ENCODE measurements around the gene ROBO2. TPM values are rescaled to one million over a fixed set of nuclear protein-coding genes. Genes with fewer than 3 reads are reported as not detected.

Gene ROBO2
- total RNA-seq, 4 donors from 2014 or later: 0.30 to 4.3 (median 2.0) TPM

DNA sequence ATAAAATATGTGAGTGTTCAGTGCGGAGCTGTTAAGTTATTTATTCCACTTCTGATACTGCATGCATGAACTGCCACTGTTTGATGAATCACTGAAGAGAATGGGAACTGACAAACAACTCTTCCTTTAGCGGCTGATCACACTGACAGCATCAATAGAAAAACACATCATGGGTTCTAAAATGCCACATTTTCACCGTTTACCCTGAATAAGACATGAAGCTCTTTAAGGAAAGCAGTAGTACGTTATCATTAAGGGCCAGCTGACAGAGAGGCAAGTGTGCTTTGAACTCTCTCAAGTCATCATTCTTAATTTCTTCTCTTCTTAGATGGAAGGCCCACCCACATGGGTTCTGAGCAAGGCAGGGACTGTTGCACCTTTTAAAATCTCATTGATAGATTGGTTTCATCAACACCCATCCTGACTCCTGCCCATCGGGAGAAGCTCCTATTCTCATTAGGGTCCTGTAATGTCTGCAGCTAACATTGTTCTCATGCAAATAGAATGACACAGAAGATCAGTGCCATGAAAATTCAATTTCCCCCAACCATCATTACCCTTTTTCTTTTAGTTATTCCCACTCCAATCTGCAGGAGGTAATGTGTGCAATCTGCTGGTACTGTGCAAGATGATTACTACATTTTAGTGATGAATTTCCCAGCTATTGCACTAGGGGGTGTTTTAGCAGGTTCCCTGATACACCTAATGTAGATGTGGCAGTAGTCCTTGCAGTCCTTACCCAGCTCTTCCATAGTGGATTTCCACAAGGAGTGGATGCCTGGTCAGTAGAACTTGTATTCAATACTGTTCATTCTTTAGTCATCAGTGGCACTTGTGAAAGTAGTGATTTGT lies 119.1 kb downstream of the ROBO2 start:
- intact Hi-C loops (cut with DNase I; ENCODE audit: low total_unique reads): no loop called here
- TF ChIP-seq, protein P1, sequence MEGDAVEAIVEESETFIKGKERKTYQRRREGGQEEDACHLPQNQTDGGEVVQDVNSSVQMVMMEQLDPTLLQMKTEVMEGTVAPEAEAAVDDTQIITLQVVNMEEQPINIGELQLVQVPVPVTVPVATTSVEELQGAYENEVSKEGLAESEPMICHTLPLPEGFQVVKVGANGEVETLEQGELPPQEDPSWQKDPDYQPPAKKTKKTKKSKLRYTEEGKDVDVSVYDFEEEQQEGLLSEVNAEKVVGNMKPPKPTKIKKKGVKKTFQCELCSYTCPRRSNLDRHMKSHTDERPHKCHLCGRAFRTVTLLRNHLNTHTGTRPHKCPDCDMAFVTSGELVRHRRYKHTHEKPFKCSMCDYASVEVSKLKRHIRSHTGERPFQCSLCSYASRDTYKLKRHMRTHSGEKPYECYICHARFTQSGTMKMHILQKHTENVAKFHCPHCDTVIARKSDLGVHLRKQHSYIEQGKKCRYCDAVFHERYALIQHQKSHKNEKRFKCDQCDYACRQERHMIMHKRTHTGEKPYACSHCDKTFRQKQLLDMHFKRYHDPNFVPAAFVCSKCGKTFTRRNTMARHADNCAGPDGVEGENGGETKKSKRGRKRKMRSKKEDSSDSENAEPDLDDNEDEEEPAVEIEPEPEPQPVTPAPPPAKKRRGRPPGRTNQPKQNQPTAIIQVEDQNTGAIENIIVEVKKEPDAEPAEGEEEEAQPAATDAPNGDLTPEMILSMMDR (IDR thresholded peaks at IDR 0.05): no peak
- no peak for TF ChIP-seq POLR2A (IDR thresholded peaks at IDR 0.05)
- WGBS, 2 donors: 62 to 71% methylated on average over 5 of the region's 5 CpGs
- DNase-seq (ENCODE audit: low spot score in 2 of 2): no peak
- no peak overlapping the region for H3K4me3 ChIP-seq (ENCODE audit: low read depth, poor library complexity, severe bottlenecking)

- TF ChIP-seq, protein P1 (IDR thresholded peaks at IDR 0.05): no peak
- no peak for TF ChIP-seq POLR2A (IDR thresholded peaks at IDR 0.05)
- whole genome bisulfite sequencing, 2 donors: 87 to 97% methylated on average over 2 of the region's 2 CpGs
- no peak for DNase-seq (ENCODE audit: low spot score in 2 of 2)
- intact Hi-C loops (cut with DNase I; ENCODE audit: low total_unique reads): no loop called here
- no peak overlapping the region for H3K4me3 ChIP-seq (ENCODE audit: low read depth, poor library complexity, severe bottlenecking)
These were observed 121.1 kb downstream of the ROBO2 start for GRCh38 chr3:77160931-77161497.

- DNase-seq (ENCODE audit: low spot score in 2 of 2): no peak
- H3K4me3 ChIP-seq (ENCODE audit: low read depth, poor library complexity, severe bottlenecking): no peak overlapping the region
- TF ChIP-seq POLR2A (IDR thresholded peaks at IDR 0.05): no peak
- intact Hi-C loops (cut with DNase I; ENCODE audit: low total_unique reads): no loop called here
- WGBS, 2 donors: 79 to 85% methylated on average over 4 of the region's 4 CpGs
These were observed 129.9 kb downstream of the ROBO2 start for GRCh38 chr3:77169823-77170222.

DNA sequence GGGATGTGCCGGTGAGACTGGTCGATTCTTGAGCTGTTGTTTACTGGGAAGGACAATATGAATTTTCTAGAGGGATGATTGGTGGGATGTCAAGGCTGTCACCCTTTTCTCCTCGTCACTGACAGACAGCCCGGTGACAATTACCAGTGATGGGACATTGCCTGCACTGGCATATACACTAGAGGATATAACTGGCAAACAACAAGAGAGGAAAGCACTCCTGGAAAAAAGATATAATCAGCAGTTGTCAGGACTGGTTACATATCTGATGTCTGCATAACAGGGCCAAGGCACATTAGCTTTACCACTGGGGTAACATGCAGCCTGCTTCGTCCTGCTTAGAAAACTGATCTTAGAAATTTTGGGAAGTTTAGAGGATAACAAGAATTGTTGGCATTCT lies 131.1 kb downstream of the ROBO2 start:
- H3K4me3 ChIP-seq (ENCODE audit: low read depth, poor library complexity, severe bottlenecking): no peak overlapping the region
- intact Hi-C loops (cut with DNase I; ENCODE audit: low total_unique reads): no loop called here
- no peak for DNase-seq (ENCODE audit: low spot score in 2 of 2)
- WGBS, 2 donors: 76 to 87% methylated on average over 5 of the region's 5 CpGs
- TF ChIP-seq, protein P1 (IDR thresholded peaks at IDR 0.05): no peak
- TF ChIP-seq POLR2A (IDR thresholded peaks at IDR 0.05): no peak

- no peak for DNase-seq (ENCODE audit: low spot score in 2 of 2)
- intact Hi-C loops (cut with DNase I; ENCODE audit: low total_unique reads): no loop called here
These were observed 139.9 kb downstream of the ROBO2 start for GRCh38 chr3:77179762-77180161.

GRCh38 chr3:77182341-77182740 lies 142.4 kb downstream of the ROBO2 start:
- no peak overlapping the region for H3K4me3 ChIP-seq (ENCODE audit: low read depth, poor library complexity, severe bottlenecking)
- no peak for DNase-seq (ENCODE audit: low spot score in 2 of 2)
- 74 to 78% methylated on average over 4 of the region's 4 CpGs for WGBS, 2 donors
- intact Hi-C loops (cut with DNase I; ENCODE audit: low total_unique reads): no loop called here
- TF ChIP-seq POLR2A (IDR thresholded peaks at IDR 0.05): no peak
- TF ChIP-seq, protein P1 (IDR thresholded peaks at IDR 0.05): no peak

More at GRCh38 chr3:77179762-77180161, 139.9 kb downstream of the ROBO2 start:
- no peak overlapping the region for H3K4me3 ChIP-seq (ENCODE audit: low read depth, poor library complexity, severe bottlenecking)
- 51% methylated on average over 5 of the region's 5 CpGs for WGBS, 2 donors
- TF ChIP-seq, protein P1 (IDR thresholded peaks at IDR 0.05): no peak
- TF ChIP-seq POLR2A (IDR thresholded peaks at IDR 0.05): no peak

All from lower leg skin (tissue), 4 donors.